Measurements from ENCODE around the gene MAPK13.
"Not testable (repeated sequence)": the region's sequence is repeated elsewhere in the genome, so short reads cannot be mapped to it uniquely, and the experiment has no call there.

The MAPK13 gene

DNA sequence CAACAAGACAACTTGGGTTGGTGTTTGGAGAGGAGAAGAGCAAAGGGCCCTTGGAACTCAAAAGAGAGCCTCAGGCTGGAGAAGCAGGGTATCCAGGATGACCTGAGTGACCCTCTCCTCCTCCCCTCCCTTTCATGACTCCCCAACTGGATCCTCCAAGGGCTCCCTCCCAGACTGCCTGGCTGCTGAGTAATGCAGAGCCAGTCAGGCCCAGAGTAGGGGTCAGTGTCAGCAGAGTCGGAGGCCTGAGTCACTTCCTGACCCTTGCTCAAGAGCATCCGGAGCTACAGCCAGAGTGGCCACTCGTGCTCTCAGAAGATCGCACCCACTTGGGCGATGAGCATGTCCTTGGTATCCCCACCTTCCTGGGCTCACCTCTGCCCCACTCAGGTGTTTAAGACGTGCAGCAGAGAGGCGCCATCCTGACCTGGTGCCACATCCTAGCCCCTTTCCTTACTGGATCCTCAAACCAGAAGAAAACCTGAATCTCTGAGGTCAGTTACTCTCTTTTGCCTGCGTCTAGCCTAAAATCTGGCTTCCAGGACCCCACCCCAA is 2.8 kb upstream of the MAPK13 start:
- TF ChIP-seq, protein P1, sequence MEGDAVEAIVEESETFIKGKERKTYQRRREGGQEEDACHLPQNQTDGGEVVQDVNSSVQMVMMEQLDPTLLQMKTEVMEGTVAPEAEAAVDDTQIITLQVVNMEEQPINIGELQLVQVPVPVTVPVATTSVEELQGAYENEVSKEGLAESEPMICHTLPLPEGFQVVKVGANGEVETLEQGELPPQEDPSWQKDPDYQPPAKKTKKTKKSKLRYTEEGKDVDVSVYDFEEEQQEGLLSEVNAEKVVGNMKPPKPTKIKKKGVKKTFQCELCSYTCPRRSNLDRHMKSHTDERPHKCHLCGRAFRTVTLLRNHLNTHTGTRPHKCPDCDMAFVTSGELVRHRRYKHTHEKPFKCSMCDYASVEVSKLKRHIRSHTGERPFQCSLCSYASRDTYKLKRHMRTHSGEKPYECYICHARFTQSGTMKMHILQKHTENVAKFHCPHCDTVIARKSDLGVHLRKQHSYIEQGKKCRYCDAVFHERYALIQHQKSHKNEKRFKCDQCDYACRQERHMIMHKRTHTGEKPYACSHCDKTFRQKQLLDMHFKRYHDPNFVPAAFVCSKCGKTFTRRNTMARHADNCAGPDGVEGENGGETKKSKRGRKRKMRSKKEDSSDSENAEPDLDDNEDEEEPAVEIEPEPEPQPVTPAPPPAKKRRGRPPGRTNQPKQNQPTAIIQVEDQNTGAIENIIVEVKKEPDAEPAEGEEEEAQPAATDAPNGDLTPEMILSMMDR (conservative IDR thresholded peaks at IDR 0.05; ENCODE audit: control insufficient read depth, insufficient read depth, low read depth, low read length), result no peak
- peak; percentile 94 for DNase-seq (ENCODE audit: low read depth)
- H3K4me3 ChIP-seq (ENCODE audit: control insufficient read depth, low read depth, low read length), result no peak overlapping the region

DNA sequence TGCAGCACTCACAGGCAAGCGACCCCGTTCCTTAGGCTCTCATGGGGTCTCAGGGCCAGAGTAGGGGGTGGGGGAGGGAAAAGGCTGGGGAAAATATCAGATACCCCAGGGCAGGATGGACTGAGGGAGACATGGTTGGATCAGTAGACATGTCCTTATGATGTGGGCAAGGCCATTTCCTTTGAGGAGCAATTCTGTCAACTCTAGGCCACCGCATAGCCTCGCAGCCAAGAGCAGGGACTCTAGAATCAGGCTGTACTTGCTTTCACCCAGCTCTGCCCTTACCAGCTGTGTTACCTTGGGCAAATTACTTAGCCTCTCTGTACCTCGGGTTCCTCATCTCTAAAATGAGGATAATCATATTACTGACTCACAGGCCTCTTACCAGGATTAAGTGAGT is 2.2 kb upstream of the MAPK13 start:
- TF ChIP-seq, protein P1 (conservative IDR thresholded peaks at IDR 0.05; ENCODE audit: control insufficient read depth, insufficient read depth, low read depth, low read length), result no peak
- no peak overlapping the region for H3K4me3 ChIP-seq (ENCODE audit: control insufficient read depth, low read depth, low read length)
- DNase-seq (ENCODE audit: low read depth), result no peak

DNA sequence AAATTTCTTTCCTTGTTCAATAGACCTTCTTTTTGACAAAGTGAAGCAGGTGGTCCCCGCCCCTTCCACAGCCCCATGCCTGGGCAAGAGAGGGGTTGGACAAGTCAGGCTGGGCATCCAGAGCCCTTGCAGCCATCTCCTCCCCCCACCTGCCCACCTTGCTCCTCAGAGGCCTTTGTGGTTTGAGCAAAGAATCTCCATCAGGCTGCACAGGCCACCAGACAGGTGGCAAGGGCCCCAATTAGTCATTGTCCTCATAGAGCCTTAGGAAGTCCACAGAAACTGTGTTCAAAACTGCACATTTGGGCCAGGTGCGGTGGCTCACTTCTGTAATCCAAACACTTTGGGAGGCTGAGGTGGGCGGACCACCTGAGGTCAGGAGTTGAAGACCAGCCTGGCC is 1.5 kb upstream of the MAPK13 start:
- no peak overlapping the region for H3K4me3 ChIP-seq (ENCODE audit: control insufficient read depth, low read depth, low read length)
- DNase-seq (ENCODE audit: low read depth), result no peak
- TF ChIP-seq, protein P1 (conservative IDR thresholded peaks at IDR 0.05; ENCODE audit: control insufficient read depth, insufficient read depth, low read depth, low read length), result no peak

DNA sequence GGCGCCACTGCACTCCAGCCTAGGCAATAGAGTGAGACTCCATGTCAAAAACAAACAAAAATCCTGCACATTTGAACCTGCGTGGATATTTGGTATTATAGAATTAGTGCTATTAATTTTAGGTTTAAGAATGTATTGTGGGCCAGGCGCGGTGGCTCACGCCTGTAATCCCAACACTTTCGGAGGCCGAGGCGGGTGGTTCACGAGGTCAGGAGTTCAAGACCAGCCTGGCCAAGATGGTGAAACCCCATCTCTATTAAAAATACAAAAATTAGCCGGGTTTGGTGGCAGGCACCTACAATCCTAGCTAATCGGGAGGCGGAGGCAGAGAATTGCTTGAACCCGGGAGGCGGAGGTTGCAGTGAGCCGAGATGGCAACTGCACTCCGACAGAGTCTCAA is 979 bp upstream of the MAPK13 start:
- DNase-seq (ENCODE audit: low read depth); H3K4me3 ChIP-seq (ENCODE audit: control insufficient read depth, low read depth, low read length): not testable (repeated sequence)

DNA sequence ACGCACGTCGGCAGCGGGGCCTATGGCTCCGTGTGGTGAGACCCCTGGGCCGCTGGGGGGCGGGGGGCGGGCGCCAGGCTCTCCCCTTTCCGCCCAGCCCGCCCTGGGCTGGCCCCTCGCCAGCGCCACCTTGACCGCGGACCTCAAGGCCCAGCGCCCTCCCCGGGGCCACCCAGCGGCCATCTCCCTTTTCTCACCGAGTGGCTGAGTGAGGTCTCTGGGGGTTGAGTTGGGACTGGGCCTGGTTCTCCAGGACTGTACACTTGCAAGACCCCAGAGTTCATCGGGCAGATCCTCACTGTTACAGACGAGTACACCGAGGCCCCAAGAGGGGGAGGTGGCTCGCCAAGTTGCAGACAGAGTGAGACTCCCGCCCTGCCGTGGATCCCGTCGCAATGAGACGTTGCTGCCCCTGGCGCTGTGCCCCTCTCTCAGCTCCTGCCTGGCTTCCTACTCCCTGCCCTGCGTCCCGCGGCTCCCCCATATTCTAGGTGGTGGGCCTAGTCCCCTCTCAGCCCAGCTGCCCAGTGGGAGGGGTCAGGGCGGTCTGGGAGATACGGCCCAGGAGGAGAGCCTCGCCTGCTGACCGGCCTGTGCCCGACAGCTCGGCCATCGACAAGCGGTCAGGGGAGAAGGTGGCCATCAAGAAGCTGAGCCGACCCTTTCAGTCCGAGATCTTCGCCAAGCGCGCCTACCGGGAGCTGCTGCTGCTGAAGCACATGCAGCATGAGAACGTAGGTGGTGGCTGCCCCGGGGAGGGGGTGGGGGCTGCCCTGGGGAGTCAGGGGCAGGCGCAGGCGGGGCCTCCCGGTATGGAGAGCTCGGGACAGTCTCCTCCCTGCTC is 576 bp downstream of the MAPK13 start:
- TF ChIP-seq, protein P1 (conservative IDR thresholded peaks at IDR 0.05; ENCODE audit: control insufficient read depth, insufficient read depth, low read depth, low read length), result no peak
- peak; percentile 17 for DNase-seq (ENCODE audit: low read depth)
- H3K4me3 ChIP-seq (ENCODE audit: control insufficient read depth, low read depth, low read length), result peak overlapping the region; percentile 41

DNA sequence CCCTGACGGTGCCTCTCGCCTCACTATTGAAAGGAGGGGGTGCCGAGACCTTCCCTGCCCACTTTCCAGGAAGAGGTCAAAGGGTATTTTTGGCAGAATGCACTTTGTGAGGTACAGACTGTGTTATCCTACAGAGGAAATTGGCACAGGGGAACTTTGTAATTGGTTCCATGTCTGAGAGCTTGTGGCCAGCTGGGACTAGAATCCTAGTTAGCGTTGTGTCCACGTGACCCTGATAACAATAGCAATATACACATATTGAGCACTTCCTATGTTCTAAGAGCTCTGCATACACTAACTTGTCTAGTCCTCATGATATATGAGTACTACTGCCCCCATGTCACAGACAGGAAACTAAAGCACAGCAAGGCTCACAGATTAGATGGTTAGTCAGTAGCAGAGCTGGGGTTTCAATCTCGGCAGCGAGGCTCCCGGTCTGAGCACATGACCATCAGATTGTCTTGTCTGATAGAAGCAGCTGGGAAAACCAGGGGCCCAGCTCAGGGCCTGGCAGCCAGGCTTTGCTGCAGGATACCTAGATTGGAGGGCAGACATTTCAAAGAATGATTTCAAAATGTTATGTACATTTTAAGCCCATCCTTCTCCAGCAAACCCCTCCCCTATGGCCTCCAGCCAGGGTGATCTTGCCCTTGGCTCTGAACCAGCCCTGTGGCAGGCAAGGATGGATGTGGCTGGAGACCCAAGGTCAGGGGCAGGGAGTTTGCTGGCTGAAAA is 1.4 kb downstream of the MAPK13 start:
- DNase-seq (ENCODE audit: low read depth), result peak; percentile 87
- TF ChIP-seq, protein P1 (conservative IDR thresholded peaks at IDR 0.05; ENCODE audit: control insufficient read depth, insufficient read depth, low read depth, low read length), result no peak
- H3K4me3 ChIP-seq (ENCODE audit: control insufficient read depth, low read depth, low read length), result peak overlapping the region; percentile 41
